ENCODE results near the gene SMIM41. TPM values are rescaled to one million over a fixed set of nuclear protein-coding genes. Genes with fewer than 3 reads are reported as not detected.
"Not testable (repeated sequence)": the region's sequence is repeated elsewhere in the genome, so short reads cannot be mapped to it uniquely, and the experiment has no call there.

SMIM41 gene
- total RNA-seq, 1 donor from 2014 or later: 0.26 TPM

GRCh38 chr12:52097045-52097666 is 17.7 kb downstream of the SMIM41 start:
- FAIRE-seq: no peak
- TF ChIP-seq CTCF (IDR thresholded peaks at IDR 0.05; ENCODE audit: insufficient read depth, low read length, severe bottlenecking): no peak
- Histone ChIP-seq H3K36me3 (ENCODE audit: control insufficient read depth, insufficient read depth, low read length) (no peaks in the 10 kb centered on the region), H3K27me3 (ENCODE audit: control insufficient read depth, insufficient read depth, low read length) (peaks cover 3% of the 10 kb centered on the region), H3K4me3 (ENCODE audit: low read depth, low read length) (no peak overlapping the region)
- DNase-seq (ENCODE audit: low read depth): no peak

GRCh38 chr12:52104431-52105089 is 25.1 kb downstream of the SMIM41 start:
- H3K4me3 ChIP-seq (ENCODE audit: low read depth, low read length); H3K36me3 ChIP-seq (ENCODE audit: control insufficient read depth, insufficient read depth, low read length); FAIRE-seq; DNase-seq (ENCODE audit: low read depth); H3K27me3 ChIP-seq (ENCODE audit: control insufficient read depth, insufficient read depth, low read length): not testable (repeated sequence)

- DNase-seq (ENCODE audit: low read depth): peak; percentile 89
Observed at GRCh38 chr12:52116222-52117125, 37.0 kb downstream of the SMIM41 start.

GRCh38 chr12:52117806-52118475 is 38.4 kb downstream of the SMIM41 start:
- DNase-seq (ENCODE audit: low read depth): peak; percentile 30
- H3K4me3 ChIP-seq (ENCODE audit: low read depth, low read length); H3K36me3 ChIP-seq (ENCODE audit: control insufficient read depth, insufficient read depth, low read length); H3K27me3 ChIP-seq (ENCODE audit: control insufficient read depth, insufficient read depth, low read length); FAIRE-seq: not testable (repeated sequence)

More at GRCh38 chr12:52116222-52117125, 37.0 kb downstream of the SMIM41 start:
- not testable (repeated sequence) for H3K27me3 ChIP-seq (ENCODE audit: control insufficient read depth, insufficient read depth, low read length); H3K36me3 ChIP-seq (ENCODE audit: control insufficient read depth, insufficient read depth, low read length); H3K4me3 ChIP-seq (ENCODE audit: low read depth, low read length); FAIRE-seq
- TF ChIP-seq CTCF (IDR thresholded peaks at IDR 0.05; ENCODE audit: insufficient read depth, low read length, severe bottlenecking): peak; percentile 36

GRCh38 chr12:52119398-52120254 is 40.1 kb downstream of the SMIM41 start:
- DNase-seq (ENCODE audit: low read depth) (peak; percentile 37), FAIRE-seq (no peak)
- peak; percentile 81 for TF ChIP-seq CTCF (IDR thresholded peaks at IDR 0.05; ENCODE audit: insufficient read depth, low read length, severe bottlenecking)
- H3K27me3 ChIP-seq (ENCODE audit: control insufficient read depth, insufficient read depth, low read length): peaks cover 4% of the 10 kb centered on the region
- no peak overlapping the region for H3K4me3 ChIP-seq (ENCODE audit: low read depth, low read length)
- no peaks in the 10 kb centered on the region for H3K36me3 ChIP-seq (ENCODE audit: control insufficient read depth, insufficient read depth, low read length)
